Ureter (tissue), 1 donor: Measurements from ENCODE around the gene RAI1. TPM values are rescaled to one million over a fixed set of nuclear protein-coding genes. Genes with fewer than 3 reads are reported as not detected.

Experiments used
- DNase-seq: peaks from one replicate; pipeline ENCODE4 v3.0.0-alpha.2; 2020; ENCODE audit warnings: low spot score
- total RNA-seq: library from RNA; stranded (reverse); gene quantifications from one replicate; pipeline ENCODE4 v1.2.4, GENCODE V29; 2023
- donor health status: DM: yes; HTN: yes; CAD: no.

The RAI1 gene
- total RNA-seq, 1 donor from 2014 or later, result 117 TPM

DNA sequence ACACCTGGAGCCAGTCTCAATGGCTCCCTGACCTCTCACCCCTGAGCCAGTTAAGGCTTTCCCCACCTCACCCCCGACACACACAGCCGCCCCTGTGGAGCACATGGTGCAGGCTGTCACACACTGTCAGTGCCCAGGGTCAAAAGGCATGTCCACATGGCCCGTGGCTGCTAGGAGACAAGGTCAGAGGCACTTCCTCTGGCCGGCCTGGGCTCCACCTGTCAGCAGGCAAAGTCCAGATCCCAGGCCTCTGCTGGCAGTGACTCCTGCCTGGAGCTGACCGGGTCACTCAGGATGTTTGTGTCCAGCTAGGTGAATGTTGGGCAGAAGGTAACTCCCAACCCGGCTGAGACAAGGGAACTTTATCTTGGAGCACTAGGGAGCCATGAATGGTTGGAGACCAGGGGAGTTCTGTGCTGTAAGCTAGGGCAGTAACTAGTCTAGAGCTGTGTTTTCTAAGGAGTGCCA is 149.5 kb downstream of the RAI1 start:
- no peak for DNase-seq

DNA sequence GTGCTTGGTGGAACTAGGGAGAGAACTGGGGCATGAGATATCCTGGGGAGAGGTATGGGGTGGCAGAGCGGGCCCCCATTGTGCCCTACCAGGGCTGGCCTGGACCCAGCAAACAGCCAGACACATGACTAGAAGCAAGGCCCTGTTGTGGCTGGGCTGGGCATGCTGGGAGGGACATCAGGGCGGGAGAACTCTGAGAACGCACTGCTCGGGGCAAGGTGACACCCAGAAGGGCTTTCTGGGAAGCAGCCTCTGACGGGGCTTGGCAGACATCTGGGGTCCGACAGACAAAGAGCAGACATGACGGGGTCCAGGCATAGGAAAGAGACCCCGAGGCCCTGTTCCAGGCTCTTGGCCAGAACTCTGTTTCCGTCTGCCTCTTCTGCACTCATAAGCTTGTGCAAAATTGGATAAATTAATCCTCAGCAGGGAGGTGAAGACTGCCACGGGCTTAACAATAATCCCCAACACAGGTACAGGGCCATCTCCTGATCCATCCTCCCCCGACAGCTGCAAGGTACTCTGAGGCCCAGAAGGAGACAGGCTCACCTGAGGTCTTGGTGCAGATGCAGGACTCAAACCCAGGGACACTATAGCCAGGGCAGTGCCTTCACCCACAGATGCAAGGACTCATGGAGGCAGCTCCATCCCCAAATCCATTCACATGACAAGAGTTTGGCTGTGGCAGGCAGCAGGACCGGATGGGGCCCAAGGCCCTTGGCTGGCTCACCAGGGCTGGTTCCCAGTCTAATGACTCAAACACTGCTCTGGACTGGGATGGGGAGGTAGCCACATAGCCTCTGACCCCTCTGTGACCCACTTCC is 150.2 kb downstream of the RAI1 start:
- DNase-seq, result no peak

DNA sequence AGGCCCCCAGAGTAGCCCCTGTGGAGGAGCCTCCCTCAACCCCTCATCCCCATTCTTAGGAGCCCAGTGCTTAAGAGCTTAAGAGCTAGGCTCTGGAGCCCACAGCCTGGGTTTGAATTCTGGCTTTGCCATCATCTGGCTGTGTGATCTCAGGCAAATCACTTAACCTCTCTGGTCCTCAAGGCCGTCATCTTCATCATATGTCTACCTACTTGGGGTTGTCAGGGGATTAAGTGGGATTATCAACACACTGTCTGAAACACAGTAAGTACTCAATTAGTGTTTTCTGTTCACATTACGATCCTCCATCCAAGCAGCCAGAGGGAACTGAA is 150.7 kb downstream of the RAI1 start:
- no peak for DNase-seq

DNA sequence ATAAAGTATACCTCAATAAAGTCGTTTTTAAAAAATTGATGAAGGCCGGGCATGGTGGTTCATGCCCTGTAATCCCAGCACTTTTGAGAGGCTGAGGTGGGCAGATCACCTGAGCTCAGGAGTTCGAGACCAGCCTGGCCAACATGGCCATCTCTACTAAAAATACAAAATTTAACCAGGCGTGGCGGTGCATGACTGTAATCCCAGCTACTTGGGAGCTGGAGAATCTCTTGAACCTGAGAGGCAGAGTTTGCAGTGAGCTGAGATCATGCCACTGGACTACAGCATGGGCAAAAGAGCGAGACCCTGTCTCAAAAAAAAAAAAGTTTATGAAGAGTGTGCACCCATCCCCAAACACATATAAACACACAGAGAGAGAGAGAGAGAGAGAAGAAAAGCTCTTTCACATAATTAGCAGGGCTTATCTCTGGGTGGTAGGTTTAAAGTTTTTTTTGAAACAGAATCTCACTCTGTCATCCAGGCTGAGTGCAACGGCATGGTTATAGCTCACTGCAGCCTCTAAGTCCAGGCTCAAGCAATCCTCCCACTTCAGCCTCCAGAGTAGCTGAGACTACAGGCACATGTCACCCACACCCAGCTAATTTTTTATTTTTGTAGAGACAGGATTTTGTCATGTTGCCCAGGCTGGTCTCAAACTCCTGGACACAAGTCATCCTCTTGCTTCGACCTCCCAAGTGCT is 152.6 kb downstream of the RAI1 start:
- no peak for DNase-seq

DNA sequence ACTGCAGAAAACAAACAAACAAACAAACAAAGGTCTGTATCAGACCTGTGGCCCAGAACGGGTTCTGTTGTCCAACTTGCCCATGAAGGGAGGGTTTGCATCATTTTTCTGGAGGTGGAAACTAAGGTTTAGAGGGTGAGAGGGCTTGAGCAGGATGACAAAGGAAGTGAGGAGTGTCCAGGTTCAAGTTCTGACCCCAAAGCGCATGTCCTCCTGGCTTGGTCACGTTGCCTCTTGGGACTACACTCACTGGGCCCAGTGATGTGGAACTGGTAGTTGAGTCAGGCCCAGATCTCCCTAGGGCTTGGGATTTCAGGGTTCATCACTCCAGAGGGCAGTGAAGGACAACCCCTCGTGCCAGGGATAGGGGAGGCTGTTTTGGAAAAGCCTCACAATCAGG is 153.7 kb downstream of the RAI1 start:
- no peak for DNase-seq

DNA sequence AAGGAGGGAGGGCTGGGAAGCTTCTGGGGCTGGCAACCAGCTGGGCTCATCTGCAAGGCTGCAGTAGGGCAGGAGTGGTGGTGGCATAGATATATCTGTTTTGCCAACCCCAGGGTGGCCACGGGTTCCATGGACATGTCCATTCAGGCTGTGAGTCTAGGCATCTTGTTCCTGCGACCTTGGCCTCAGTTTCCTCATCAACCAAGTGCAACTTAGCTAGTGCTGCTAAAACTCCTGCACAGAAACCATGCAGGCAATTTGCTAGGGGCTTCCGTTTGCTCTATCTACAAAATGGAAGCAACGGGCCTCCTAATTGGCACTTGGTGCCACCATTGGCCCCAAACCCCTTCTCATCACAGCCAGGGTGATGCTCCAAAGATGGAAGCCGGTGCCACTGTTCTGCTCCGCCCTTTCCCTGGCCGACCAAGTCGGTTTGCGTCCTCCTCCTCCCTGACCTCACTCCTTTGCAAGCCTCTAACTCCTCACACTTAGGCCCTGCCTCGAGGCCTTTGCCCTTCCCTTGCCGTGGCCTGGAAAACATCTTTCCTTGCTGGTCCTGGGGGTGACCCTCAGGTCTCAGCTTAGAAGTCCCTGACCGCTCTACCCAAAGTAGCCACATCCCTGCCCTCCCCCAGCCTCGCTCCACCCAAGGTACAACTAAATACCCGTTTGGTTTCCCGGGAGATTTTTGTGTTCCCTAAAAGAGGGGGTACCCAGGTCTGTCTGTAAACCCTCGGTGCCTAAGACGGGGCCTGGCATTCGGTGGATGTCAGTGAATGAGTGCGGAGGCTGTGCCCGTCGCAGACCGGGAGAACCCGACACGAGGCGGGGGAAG is 154.4 kb downstream of the RAI1 start:
- DNase-seq, result no peak

DNA sequence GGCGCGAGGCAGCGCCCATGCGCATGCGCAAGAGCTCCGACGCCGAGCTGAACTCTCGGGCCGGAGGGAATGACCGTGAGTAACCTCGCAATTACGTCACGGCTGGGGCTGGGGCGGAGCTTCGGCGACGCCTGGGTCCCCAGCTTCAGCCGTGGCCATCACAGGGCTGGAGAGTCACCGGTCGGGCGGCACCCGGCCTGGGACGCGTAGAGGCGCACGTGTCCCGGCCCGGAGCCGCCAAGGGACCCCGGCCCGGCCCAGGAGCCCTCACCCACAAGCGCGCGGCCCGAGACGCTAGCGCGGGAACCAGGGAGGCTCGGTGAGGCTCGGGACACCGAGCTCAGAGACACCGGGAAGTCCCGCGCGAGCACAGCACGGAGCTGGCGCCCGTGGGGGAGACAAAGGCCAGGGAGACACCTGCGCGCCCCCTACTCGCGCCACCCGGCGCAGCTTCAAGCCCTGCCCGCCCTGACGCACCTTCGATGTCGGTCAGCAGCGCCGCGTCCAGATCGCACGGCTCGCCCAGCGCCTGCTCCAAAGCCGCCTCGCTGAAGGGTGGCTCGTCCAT is 155.1 kb downstream of the RAI1 start:
- peak; percentile 99 for DNase-seq

DNA sequence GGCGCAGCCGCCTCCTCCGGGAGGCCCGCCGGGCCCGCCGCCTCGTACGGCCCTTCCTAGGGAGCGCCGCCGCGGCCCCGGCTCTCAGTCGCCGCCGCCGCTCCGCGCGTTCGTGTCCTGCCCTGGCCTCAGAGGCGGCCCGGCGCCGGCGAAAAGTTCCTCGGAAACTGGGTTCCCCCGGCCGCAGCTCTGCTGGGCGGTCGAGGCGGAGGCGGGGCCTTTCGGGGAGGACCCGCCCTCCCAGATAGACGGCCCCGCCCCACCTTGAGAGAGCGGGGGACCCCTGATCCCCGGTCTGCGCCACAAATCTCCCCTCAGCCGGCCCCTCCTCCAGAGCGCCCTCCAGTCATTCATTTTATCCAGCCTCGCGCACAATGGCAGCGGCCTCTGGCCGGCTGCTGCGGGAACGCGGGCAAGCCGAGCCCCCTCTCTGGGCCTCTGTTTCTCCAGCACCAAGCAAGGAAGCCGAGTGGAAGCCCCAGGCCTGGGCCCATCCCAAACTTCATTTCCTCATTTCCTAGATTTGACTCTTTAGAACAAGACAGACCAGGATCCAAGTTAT is 155.6 kb downstream of the RAI1 start, which contains the start of gene SREBF1:
TSS of gene SREBF1 (minus strand) at position 169 of the 562 bp plus-strand sequence. CDS start 169 bp downstream, outside the sequence.
- no peak for DNase-seq

DNA sequence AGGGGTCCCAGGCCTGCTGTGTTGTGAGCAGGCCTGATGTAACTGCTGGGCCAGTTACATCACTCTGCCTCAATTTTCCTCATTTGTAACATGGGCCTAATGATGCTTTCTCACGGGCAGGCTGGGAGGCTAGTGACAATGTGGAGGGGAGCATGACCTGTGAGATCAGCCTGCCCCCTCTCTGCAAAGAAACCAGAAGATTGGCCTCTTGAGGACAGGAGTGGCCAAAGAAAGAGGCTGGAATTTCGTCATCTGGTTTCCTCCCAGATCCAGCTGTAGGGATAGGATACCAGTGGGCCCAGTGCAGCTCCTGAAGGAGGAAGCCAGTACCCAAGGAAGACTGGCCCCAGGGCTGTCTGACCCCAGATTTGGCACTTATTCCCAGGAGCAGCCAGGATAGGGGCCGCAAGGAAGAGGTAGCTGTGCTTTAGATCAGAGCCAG is 156.1 kb downstream of the RAI1 start:
- DNase-seq, result no peak

DNA sequence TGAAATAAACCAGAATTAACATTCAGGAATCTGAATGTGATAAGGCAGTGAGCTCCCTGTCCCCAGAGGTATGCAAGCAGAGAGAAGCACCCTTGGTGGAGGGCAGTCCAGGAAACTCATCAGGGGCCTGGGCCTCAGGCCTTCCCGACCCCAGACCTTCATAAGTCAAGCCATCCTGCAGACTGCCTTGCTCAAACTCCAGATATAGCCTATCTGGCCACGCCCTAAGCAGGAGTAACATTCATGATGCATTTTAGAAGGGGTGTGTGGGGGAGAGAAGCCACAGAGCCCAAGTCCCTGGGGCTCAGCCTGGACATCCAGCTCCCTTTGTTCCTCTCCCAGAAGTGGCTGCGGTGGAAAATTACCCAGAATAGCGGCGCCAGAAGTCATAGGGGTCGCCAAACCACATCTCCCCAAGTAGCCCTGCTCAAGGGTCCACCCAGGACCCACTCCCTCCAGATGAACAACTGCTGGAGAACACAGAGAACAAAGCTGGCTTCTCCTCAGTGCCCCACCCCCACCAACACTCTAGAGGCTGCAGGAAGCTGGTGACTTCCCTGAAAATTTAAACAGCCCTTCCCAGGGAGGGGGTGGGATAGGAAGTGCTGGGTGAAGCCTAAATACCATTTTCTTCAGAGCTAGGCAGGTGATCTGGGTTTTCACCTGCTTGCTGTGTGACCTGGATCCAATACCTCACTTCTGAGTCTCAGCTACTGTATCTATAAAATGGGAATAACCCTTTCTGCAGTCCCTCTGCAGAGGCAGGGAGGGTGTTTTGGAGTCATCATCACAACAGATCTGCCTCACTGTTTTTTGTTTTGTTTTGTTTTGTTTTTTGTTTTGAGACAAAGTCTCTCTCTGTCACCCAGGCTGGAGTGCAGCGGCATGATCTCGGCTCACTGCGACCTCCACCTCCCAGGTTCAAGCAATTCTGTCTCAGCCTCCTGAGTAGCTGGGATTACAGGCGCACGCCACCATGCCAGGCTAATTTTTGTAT is 157.0 kb downstream of the RAI1 start:
- peak; percentile 84 for DNase-seq

DNA sequence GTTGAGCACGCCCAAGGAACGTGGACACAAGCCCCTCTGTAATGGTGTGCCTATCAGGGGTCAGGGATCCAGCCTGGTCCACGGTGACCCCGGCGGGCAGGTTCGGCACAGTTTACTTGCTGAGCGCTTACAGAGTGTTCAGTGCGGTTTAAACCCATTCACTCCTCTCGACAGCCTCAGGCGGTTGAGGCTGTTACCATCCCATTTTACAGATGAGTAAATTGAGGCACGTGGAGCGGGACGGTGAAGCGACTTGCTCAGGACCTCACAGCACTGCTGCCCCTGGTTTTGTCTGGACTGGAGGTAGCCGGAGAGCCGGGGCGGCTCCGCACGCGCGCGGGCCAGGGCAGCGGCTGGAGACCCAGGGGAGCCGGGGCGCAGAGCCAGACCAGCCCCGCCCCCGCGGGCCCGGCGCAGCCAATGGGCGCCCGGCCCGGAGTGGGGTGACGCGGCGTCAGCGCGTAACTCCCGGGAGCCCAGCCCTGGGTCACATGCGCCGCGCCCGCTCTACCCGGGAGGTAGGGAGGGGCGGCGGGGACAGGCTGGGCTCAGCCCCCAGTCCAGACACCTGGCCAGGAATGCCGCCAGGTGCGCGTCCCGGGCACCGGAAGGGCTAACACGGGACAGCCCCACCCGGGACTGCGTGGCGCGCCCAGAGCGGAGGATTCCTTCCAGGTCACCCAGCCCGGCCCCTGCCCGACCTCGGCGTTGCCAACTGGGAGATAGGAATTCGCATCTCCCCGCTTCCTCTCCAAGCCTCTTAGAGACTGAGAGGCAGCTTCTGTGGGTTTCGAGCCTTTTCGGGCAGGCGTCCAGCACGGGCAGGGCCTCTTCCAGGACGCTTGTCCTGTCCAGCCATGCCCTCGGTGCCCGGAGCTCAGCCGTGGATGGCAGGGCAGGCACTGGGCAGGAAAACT is 158.8 kb downstream of the RAI1 start:
- peak; percentile 89 for DNase-seq

DNA sequence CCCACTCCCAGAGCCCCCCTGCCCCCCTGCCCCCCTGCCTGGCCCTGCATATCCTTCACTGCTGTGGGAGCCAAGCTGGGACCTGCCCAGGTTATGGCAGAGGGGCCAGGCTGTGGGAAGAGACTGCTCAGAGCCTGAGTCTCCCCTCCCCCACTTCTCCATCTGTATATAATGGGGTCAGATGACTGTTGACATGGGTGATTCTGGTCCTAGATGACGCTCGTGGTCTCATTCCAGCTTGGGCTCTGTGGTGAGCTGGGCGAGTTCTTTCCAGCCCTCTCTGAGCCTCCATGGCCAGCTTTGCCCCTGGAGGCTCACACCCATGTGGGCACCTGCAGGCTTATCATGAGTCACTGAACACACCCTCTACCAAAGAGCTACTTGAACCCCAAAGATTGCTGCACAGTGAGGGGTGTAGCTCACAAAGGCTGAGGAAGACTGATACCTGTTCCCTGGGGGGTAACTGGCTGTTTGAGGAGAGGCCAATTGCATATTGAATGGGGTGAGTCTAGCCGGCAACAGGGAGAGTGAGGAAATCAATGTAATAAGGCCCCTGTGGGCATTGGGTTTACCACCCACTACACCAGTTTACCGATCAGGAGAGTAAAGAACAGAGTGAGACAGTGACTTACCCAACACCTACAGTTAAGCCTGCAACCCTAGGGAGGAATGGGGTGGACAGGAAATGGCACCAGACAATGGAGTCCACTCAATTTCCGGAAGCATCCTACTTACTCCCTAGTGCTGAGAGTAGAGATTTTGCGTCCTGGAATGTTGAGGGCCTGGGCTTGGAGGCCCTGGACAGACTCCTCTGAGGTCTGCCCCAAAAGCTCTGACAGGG is 159.7 kb downstream of the RAI1 start:
- DNase-seq, result no peak

DNA sequence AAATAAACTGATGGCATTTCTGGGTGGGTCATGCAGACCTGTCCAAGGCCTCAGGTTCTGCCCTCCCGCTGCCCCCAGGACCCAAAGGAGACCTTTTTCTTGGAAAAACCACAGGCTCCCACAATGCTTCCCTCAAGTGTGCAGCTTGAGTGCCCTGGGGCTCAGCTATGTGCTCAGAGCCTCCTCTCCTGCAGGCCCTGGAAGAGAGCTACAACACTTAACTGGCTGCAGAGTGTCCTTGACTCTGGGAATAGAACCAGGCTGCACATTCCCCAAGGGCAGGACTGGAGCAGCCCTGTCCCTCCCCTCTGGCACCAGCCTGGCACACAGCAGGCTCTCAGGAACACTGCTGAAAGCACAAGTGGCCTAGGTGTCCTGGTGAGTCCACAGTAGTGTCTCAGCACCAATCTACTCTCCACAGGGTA is 160.4 kb downstream of the RAI1 start:
- no peak for DNase-seq

DNA sequence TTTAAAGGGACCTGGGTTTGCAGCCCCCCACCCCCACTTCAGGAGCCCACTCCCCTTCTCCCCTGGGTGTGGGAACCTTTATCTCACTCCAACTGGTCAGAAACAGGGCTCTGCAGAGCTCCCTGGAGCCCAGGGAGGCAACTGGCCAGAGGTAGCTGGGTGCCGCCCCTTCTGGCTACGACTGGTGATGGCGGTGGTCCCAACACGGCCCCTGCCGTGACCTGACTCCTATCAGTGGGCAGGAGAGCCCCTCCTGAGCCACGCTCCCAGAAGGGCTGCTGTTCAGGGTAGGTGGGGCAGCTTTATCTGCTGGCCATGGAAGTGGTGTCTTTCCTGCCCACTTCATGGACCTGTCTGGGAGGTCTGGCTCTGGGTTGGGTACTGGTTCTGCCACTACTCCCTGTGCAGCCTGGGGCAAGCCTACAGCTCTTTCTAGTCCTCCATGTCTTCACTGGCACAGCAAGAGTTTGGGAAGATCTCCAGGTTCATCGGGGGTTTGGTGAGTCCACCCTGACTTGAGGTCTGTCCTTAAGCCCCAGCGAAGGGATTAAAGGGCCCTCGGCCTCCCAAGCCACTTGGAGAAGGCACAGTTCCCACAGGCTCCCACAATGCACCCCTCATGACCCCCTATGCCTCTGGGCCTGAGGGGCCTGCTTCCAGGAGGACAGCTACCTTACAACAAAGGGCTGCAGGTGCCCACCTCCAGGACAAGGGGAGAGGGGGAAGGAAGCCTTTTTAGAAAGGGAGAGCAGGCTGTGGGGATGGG is 161.0 kb downstream of the RAI1 start:
- no peak for DNase-seq

DNA sequence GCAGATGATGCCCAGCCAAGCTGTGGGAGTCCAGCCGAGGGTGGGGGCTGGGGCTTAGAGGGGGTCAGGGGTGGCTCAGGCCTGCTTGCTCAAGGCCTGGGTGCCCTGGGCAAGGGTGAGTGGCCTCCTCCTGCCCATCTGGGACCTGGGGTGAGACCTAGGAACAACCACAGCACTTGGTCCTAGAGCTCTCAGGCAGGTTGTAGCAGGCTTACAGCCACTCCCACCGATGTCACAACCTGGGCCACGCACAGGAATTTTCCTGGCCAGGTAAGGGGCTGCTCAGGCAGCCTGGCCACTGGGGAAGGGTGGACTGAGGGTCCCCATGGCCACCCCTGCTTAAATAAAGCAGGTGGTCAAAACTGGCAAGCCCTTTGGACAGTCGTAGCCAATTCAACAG is 161.8 kb downstream of the RAI1 start:
- DNase-seq, result no peak

DNA sequence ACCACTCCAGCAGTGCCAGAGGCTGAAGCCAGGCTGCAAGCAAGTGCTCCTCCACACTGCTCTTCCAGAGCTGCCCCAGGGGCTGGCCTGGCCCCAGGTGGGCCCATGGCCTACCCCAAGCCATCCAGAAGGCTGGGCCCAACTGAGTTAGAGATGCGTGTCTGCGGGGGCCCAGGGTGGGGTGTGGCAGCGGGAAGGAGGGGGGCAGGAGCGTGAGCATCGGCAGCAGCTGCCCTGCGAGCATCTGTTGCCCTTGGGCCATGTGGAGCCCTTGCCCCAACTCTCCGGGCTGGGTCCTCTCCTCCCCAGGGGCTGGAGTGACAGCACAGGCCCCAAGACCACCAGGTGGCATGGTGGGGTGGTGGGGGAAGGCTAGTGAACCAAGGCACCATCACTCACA is 162.8 kb downstream of the RAI1 start:
- no peak for DNase-seq

DNA sequence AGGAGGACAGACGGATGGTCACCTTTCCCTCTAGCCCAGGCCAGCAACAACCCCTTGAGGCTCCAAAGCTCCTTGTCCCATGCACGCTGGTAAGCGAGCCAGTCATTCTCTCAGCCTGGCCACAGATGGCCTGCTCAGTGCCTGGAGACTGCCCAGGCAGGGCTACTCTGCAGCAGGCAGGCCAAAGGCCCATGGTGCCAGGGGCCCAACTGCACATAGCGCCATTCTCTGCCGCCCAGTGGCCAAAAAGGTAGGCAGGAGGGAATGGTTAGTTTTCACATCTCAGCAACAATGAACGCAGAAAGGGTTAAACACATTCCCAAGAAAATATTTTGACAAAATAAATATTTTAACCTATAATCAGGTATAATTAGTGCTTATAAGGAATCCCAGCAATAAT is 163.2 kb downstream of the RAI1 start:
- no peak for DNase-seq
